ENCODE results near the gene KCTD13. TPM values are rescaled to one million over a fixed set of nuclear protein-coding genes. Genes with fewer than 3 reads are reported as not detected.

KCTD13 gene
- polyA plus RNA-seq, 1 donor from 2014 or later: 19.2 TPM

GRCh38 chr16:29906520-29907244 lies 19.3 kb downstream of the KCTD13 start:
- Mint-ChIP-seq H3K4me3 (no peak overlapping the region), H3K27me3 (no peaks in the 10 kb centered on the region), H3K9me3 (no peaks in the 10 kb centered on the region), H3K4me1 (peaks cover 2 to 9% (median 8%) of the 10 kb centered on the region in 3 donors), H3K36me3 (no peaks in the 10 kb centered on the region), H3K27ac (peak overlapping the region in 1 of 3 donors; percentile 77)

GRCh38 chr16:29905668-29906067 lies 20.4 kb downstream of the KCTD13 start:
- Mint-ChIP-seq H3K27me3 (peaks cover 1% of the 10 kb centered on the region), H3K27ac (no peak overlapping the region), H3K9me3 (no peaks in the 10 kb centered on the region), H3K36me3 (no peaks in the 10 kb centered on the region), H3K4me3 (no peak overlapping the region), H3K4me1 (peaks cover 2 to 9% (median 8%) of the 10 kb centered on the region in 3 donors)

GRCh38 chr16:29904947-29905346 lies 21.1 kb downstream of the KCTD13 start:
- Mint-ChIP-seq H3K4me3 (peak overlapping the region in 1 of 4 donors; percentile 55), H3K36me3 (no peaks in the 10 kb centered on the region), H3K9me3 (no peaks in the 10 kb centered on the region), H3K27me3 (peaks cover 2% of the 10 kb centered on the region), H3K27ac (no peak overlapping the region), H3K4me1 (peaks cover 2 to 9% (median 8%) of the 10 kb centered on the region in 3 donors)

- Mint-ChIP-seq H3K4me3 (peak overlapping the region in 1 of 4 donors; percentile 6), H3K27ac (no peak overlapping the region), H3K27me3 (peaks cover 4% of the 10 kb centered on the region), H3K36me3 (no peaks in the 10 kb centered on the region), H3K4me1 (peaks cover 0 to 5% (median 5%) of the 10 kb centered on the region in 3 donors), H3K9me3 (no peaks in the 10 kb centered on the region)
These were observed 22.4 kb downstream of the KCTD13 start for GRCh38 chr16:29903590-29903989.

GRCh38 chr16:29901607-29901945 lies 24.4 kb downstream of the KCTD13 start:
- Mint-ChIP-seq H3K27ac (no peak overlapping the region), H3K4me3 (peak overlapping the region in 1 of 4 donors; percentile 84), H3K27me3 (peaks cover 19% of the 10 kb centered on the region), H3K4me1 (peaks cover 0 to 5% (median 5%) of the 10 kb centered on the region in 3 donors), H3K36me3 (no peaks in the 10 kb centered on the region), H3K9me3 (no peaks in the 10 kb centered on the region)

GRCh38 chr16:29900888-29901606 lies 25.0 kb downstream of the KCTD13 start:
- Mint-ChIP-seq H3K4me3 (peak overlapping the region in 3 of 4 donors; percentile 55 to 71 (median 62)), H3K4me1 (peaks cover 0 to 5% (median 5%) of the 10 kb centered on the region in 3 donors), H3K9me3 (no peaks in the 10 kb centered on the region)

GRCh38 chr16:29900102-29900887 lies 25.7 kb downstream of the KCTD13 start, which contains the start of gene ASPHD1:
TSS of gene ASPHD1 (plus strand) at chr16:29900488. CDS start at chr16:29900972, 484 bp downstream.
- Mint-ChIP-seq H3K27ac (no peak within 1 kb of the TSS), H3K9me3 (no peaks in the 10 kb centered on the region), H3K4me1 (peaks cover 0 to 5% (median 5%) of the 10 kb centered on the region in 3 donors), H3K4me3 (peak within 1 kb of the TSS in 3 of 4 donors; percentile 62 to 71 (median 63)), H3K36me3 (peaks cover 2% of the 10 kb centered on the region), H3K27me3 (peaks cover 22% of the 10 kb centered on the region)

More at GRCh38 chr16:29900888-29901606, 25.0 kb downstream of the KCTD13 start:
- Mint-ChIP-seq H3K27me3 (peaks cover 22% of the 10 kb centered on the region), H3K36me3 (peaks cover 2% of the 10 kb centered on the region), H3K27ac (no peak overlapping the region)

- Mint-ChIP-seq H3K27ac (no peak within 1 kb of the TSS), H3K4me1 (peaks cover 0 to 5% (median 5%) of the 10 kb centered on the region in 3 donors), H3K9me3 (no peaks in the 10 kb centered on the region), H3K4me3 (peak within 1 kb of the TSS in 3 of 4 donors; percentile 50 to 67 (median 63)), H3K36me3 (peaks cover 2% of the 10 kb centered on the region), H3K27me3 (peaks cover 22% of the 10 kb centered on the region)
These were observed 26.4 kb downstream of the KCTD13 start, which contains the start of gene SEZ6L2 for GRCh38 chr16:29899516-29900101. TSS of gene SEZ6L2 (minus strand) at chr16:29899550. CDS start at chr16:29899019, 531 bp downstream.

GRCh38 chr16:29898804-29899515 lies 27.1 kb downstream of the KCTD13 start:
- Mint-ChIP-seq H3K36me3 (peaks cover 2% of the 10 kb centered on the region), H3K4me3 (peak overlapping the region in 1 of 4 donors; percentile 67), H3K27ac (no peak overlapping the region), H3K9me3 (no peaks in the 10 kb centered on the region), H3K27me3 (peaks cover 22% of the 10 kb centered on the region), H3K4me1 (peaks cover 0 to 5% (median 5%) of the 10 kb centered on the region in 3 donors)

GRCh38 chr16:29898135-29898803 lies 27.8 kb downstream of the KCTD13 start:
- H3K27me3 Mint-ChIP-seq: peaks cover 22% of the 10 kb centered on the region
- H3K4me3 Mint-ChIP-seq: peak overlapping the region in 1 of 4 donors; percentile 67
- no peaks in the 10 kb centered on the region for H3K9me3 Mint-ChIP-seq
- peaks cover 2% of the 10 kb centered on the region for H3K36me3 Mint-ChIP-seq
- H3K4me1 Mint-ChIP-seq: peaks cover 0 to 5% (median 3%) of the 10 kb centered on the region in 3 donors
- no peak overlapping the region for H3K27ac Mint-ChIP-seq

- H3K27me3 Mint-ChIP-seq: peaks cover 22% of the 10 kb centered on the region
- H3K36me3 Mint-ChIP-seq: peaks cover 2% of the 10 kb centered on the region
- H3K4me1 Mint-ChIP-seq: peaks cover 0 to 5% (median 3%) of the 10 kb centered on the region in 3 donors
- no peaks in the 10 kb centered on the region for H3K9me3 Mint-ChIP-seq
- no peak overlapping the region for H3K27ac Mint-ChIP-seq
- no peak overlapping the region for H3K4me3 Mint-ChIP-seq
These were observed 28.7 kb downstream of the KCTD13 start for GRCh38 chr16:29897333-29897732.

GRCh38 chr16:29896841-29897240 lies 29.2 kb downstream of the KCTD13 start:
- H3K4me1 Mint-ChIP-seq: peaks cover 0 to 2% (median under 1%) of the 10 kb centered on the region in 3 donors
- no peaks in the 10 kb centered on the region for H3K9me3 Mint-ChIP-seq
- no peak overlapping the region for H3K27ac Mint-ChIP-seq
- peaks cover 2% of the 10 kb centered on the region for H3K36me3 Mint-ChIP-seq
- peaks cover 22% of the 10 kb centered on the region for H3K27me3 Mint-ChIP-seq
- H3K4me3 Mint-ChIP-seq: no peak overlapping the region

- Mint-ChIP-seq H3K9me3 (no peaks in the 10 kb centered on the region), H3K27ac (no peak overlapping the region), H3K36me3 (peaks cover 2% of the 10 kb centered on the region), H3K27me3 (peaks cover 20% of the 10 kb centered on the region), H3K4me3 (no peak overlapping the region), H3K4me1 (no peaks in the 10 kb centered on the region)
These were observed 31.7 kb downstream of the KCTD13 start for GRCh38 chr16:29894352-29894751.
